Colon (tissue), 2 donors: ENCODE measurements around the gene TMUB1.

Experiments used
- FAIRE-seq: peaks from 2 replicates; lab custom pipeline; 2012; peaks lifted over from hg19 to GRCh38; lab: Jason Lieb, UNC
- donor health status: control.
- donor health status: control.

Gene TMUB1

DNA sequence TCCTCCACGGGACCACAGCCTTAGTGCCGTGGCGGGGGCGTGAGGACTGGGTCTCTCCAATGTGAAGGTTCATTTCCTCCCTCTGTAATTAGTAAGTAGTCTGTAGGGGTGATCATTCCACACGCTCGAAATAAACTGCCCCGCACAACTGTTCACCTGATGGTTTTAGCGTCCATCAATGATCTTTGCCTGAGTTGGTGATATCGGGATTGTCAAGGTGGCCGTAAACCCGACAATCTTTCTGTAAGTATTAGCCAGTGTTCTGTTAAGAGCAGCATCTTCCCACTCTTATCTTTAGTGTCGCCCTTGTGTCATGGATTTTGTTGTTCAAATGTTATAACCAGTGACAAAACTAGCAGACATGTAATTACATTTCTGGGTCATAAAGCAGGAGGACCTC, 20.7 kb upstream of the TMUB1 start:
- FAIRE-seq, result no peak

DNA sequence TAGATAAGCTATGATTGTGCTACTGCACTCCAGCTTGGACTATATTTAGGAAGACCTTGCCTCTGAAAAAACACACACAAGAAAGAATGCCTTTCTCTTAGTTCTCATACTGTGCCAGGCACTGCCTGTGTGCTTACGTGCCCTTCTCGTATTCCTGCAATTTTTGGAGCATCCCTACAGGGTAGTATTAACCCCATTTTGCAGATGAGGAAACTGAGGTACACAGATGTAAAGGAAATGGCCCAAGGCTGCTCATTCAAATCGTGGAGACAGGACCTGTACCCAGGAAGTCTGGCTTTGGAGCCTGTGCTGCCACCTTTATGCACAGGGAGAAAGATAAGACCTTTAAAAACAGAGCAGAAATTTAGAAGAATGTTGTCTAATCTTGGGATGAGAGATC, 19.7 kb upstream of the TMUB1 start:
- no peak for FAIRE-seq

DNA sequence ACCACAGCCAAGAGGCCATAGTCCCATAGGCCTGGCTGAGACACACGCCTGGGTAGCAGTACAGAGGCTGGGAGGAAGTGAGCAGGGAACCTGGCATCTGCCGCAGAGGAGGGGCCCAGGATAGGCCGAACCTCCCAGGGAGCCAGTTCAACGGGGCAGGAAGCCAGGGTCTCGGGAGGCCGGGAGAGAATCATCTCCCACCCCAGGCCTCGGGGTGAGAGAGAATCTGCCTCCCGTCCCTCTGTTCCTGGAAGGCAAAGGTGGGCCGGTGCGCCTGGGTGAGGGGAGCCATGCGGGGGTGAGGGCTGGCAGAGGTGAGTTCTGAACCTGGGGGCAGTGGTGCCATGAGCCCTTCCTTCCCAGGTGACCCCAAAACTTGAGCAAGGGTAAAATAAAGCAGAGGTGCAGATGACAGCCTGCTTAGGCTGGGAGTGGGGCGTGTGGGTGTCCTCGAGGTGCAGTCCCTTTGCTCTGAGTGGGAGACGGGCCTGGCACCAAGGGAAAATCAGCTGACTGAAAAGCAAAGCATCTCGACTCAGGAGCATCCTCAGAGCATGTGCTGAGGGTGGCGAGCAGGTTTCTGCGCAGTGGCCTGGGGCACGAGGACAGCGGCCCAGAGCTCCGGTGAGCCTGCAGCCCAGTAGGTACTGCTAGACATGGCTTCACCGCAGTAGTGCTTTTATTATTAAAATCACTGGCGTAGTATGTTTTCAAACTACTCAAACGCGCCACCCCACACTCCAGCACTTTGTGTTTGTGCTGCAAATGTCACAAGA, 18.5 kb upstream of the TMUB1 start:
- FAIRE-seq, result no peak

DNA sequence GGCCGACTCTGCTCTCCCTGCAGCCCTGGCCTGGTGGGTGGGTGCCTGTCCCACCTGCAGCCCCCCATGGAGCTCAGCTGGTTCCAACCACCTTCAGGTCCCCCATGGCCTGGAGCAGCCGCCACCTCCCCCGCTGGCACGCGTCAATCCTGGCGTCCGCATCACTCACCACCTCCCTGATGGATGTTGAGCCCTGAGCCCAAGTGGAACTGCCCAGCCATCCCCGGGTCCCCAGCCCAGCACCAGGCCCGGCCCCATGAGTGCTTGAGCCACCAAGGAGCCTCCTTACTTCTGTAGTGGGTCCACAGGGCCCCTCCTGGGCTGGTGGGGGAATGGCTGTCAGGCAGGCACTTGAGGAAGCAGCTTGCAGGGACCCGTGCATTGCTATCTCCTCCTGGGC, 17.6 kb upstream of the TMUB1 start:
- no peak for FAIRE-seq

DNA sequence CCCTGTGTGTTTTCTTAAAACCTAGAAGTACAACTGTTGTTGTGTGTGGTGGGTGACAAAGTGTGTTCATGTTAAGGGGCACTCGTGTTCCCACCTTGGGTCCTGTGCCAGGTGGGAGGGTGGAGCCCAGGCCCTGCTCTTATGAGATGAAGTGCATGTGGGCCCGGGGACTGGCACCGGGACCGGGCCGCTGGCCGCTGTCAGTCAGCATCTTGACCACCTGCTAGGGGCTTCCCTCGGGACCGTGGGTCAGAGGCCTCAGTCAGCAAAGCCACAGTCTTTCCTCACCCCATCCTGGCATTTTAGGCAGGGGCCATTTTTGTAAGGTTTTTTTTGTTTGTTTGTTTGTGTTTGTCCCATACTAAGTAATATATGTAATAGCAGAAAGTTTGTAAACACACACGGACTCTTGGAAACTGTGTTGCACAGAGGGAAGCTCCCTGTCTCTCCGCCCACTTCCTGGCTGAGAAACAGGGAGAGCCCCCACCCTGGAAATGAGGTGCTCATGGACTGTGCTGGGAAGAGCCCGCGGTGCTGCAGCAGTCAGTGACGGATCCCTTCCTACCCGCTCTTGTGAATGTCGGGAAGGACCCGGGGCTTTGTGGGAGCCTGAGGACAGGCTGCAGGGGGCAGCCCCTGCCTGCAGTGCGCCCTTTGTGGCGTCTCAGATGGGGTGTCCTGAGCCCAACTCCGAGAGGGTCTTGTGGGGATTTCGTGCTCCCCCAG, 16.4 kb upstream of the TMUB1 start:
- FAIRE-seq, result no peak

DNA sequence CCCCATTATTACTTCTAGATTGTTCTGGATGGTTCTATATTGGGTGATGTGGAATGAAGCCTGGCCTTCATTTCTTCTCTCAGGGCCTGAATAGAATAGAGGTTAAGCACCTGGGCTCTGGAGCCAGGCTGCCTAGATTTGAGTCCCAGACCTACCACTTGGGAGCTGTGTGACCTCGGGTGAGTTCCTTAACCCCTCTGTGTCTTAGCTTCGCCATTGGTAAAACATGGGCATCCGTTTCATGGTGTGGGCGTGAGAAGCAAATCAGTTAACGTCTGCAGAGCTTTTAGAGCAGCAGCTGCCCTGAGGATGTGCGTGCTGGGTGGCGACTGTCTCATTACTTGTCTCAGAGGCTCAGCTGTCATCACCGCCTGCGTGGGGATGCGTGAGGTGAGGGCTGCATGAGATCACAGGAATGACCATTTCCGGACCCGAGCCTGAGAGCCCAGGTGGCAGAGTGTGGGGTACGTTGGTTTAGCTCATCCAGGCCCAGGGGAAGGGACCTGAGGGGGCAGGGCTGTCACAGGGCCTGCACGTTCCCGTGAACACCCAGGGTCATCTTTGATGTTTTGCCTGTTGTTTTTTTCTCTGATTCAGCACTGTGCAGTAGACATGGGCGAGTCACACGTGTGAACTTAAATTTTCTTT, 12.7 kb upstream of the TMUB1 start:
- FAIRE-seq, result no peak

DNA sequence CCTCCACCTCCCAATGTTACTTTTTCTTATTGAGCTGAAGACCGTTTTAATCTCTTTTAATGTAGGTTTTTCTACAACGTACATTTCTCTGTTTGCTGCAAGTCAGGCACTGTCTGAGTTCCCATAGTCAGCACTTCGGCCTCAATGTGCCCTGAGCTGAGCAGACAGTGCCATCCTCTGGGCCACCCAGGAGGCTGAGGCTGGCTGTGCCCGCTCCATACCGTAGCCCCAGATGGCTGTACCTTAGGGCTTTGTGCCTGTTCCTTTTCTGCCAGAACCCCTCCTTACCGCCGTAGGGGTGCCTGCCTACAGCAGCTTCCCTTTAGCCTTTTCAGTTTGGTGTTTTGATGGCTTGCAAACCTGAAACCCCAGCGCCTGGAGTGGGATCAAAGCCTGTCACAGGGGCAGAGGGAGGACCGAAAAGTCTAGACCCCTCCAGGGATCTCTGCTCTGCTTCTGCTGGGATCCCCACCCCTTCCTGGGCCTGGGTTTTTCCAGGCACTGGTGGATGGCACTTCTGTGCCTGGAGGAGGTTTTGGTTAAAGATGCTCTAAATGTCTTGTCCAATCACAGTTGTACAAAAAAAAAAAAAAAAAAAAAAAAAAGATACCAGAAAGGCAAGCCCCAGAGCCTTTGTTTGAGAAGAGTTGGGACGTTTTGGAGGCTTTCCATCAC, 12.0 kb upstream of the TMUB1 start:
- no peak for FAIRE-seq

DNA sequence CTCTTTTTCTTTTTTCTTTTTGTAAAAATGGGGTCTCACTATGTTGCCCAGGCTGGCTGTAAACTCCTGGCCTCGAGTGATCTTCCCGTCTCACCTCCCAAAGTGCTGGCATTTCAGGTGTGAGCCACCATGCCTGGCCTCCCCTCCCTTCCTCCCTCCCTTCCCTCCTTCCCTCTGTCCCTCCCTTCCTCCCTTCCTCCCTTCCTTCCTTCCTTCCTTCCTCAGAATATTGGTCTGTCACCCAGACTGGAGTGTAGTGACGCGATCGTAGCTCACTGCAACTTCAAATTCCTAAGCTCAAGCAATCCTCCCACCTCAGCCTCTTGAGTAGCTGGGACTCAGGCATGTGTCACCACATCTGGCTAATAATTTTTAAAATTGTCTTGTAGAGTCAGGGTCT, 11.4 kb upstream of the TMUB1 start:
- FAIRE-seq, result no peak

DNA sequence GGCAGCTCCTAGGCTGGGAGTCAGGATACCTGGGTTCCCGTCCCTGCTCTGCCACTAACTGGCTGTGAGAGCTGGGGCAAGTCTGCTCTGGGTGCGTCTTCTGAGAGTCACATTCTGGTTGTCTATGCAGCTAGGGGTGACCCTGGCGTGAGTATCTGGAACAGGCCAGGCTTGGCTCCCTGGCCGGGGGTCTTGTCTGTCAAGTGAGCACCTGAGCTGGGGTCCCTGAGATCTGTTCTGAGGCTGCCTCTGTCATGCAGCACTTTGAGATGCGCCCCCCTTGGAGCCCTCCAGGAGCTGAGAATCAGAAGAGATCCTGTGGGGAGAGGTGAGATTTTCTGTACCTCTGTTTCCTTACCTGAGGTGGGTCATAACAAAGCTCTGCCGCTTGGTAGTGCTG, 10.5 kb upstream of the TMUB1 start:
- no peak for FAIRE-seq

DNA sequence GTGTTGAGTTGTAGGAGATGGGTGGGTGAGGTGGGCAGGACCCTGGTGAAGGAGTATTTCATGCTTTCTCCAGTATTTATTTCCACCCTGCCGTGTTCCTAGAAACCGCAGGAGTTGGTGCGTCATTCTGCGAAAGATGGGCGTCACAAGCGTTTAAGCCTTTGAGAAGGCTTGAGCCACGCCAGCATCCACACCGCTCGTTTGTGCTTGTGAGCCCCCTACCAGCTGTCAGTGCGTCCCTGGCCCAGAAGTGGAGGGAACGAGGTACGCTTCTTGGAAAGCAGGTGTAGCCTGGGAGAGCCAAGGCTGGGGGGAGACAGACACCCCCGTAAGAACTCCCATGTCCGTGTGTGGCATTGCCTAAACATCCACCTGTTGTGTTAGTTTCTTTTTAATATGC, 8.7 kb upstream of the TMUB1 start:
- no peak for FAIRE-seq

DNA sequence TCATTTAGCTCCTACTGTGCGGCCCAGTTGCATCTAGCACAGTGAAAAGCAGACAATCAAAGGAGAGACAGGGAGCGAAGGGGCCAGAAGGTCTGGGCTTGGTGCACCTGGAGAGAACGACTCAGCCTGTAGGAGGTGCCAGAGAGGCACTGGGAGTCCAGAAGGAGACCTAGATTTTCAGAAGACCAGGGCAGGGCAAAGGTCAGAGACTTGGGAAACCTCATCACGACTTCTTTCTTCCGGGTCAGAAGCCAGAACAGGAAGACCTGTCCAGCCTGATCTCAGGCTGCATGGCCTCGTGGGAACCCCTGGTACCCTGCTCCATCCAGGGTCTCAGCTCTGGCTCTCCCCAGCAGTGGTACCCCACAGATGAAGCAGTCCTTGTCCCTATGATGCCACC, 8.1 kb upstream of the TMUB1 start:
- FAIRE-seq, result no peak

DNA sequence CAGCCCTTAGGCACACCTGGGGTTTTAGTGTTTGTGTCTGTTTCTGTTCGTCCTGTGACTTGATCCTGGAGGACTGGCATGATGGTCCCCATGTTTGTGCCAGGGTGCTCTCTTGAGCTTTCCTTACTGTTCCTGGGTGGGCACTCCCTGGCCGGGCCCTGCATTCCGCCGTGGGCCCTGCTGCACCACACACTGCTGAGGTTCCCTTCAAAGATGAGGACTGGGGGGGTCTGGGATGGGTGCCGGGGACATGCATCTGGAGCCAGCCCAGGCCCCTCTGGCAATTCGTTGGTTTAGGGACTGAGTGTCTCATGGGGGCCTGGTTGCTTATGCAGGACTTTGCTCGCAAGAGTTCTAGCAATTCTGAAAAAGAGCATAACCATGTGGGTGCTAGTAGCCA, 7.7 kb upstream of the TMUB1 start:
- FAIRE-seq, result no peak

DNA sequence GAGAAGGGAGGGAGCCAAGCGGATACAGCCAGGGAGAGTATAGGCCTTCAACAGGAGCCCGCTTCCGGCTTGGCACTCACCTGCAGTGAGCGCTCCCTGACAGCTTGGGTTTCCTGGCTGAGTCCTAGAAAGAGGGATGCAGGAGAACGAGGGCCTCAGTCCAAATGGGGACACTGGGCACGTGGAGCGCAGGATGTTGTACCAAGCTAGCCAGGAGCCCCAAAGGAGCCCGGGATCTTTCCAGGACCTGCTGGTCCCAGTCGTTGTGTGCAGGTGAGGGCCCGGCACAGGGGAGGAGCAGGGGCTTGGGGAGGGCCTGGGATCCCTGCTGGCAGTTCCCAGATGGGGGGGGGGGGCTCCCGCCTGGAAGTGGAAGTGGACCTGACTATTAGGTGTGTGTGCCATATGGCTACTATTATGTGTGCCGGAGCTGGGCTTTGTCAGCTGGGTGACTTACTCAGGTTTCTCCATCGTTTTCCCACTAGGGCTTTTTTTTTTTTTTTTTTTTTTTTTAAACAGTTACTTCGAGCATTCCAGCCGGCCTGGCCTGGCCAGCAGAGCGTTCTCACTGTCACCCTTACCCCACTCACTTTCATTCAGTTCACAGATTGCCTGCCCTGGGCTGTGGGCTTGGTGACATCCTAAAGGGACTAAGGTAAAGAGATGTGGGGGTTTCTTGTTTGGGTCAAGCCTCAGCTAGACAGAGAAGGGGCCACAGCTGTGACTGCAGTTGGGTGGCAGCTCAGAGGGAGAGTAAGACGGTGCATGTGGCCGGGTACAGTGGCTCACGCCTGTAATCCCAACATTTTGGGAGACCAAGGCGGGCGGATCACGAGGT, 6.8 kb upstream of the TMUB1 start:
- FAIRE-seq, result no peak

DNA sequence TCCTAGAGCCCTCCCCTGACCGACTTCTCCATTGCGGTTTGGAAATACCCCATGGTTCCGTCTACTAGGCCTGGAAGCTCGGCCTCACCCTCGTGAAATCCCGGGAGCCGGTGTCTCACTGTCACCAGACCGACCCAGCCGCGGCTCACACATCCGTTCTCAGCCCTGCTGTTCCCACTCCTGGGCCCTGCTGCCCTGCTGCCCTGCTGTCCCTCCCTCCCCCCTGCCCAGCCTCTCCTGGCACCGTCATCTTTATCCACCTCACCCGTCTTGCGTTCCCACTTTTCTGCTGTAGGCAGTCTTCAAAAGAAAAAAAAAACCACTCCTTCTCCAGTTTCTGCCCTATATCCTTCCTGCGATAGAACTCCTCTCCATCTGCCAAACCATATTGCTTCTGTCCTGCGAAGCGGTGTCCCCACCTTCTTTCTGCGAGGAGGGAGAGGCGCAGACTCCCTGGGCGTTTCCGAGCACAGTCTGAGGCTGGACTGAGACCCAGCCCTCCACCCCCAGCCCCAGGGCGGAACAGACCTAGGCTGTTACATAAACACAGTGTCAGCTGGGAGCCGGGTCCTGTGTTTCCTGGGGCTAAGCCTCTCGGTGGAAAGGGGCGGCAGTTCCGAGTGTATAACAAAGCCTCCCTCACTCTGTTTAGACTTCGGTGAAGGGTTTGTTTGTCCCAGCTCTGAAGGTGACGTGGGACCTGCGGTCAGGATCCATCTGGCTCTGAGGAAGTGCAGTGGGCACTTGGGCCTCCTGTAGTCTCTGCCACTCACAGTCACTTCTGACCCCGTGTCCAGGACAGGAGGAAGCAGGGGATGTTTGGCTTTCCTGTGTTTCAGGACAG, 5.8 kb upstream of the TMUB1 start:
- no peak for FAIRE-seq

DNA sequence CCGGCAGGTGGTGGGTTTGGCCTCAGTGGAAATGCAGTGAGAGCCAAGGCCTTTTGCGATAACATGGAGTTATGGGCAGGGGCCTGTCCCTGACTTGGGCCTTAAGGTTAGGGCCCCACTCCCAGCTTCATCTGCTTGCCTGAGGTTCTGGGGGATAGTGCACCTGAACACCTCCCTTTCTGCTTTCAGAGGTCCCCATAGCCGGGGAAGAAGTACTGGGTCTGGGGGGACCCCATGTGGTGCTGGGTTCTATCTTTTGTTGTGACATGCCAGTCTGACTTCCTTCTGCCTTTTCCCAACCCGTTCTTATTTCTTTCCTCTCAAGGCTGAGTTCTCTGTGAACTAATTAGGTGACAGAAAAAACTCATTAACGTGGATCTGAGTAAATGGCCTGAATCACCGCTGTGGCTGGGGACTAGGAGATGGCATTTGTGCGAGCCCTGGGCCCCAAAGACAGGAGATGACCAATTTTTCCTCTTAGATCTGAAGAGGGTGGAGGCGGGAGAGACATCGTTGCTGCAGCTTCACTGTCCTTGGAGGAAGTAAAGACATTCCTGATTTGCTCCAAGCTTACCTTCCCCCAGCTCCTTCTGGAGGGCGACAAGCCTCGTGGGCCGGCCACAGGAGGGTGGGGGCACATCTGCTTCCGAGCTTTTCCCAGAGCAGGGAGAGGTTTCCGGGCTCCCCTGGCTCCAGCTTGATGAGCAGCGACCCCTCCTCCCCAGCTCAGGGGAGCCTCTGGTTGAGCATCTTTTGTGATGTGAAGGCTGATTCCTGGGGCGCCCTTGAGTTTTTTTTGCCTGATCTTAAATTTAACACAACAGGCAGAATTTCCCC, 4.9 kb upstream of the TMUB1 start:
- no peak for FAIRE-seq

DNA sequence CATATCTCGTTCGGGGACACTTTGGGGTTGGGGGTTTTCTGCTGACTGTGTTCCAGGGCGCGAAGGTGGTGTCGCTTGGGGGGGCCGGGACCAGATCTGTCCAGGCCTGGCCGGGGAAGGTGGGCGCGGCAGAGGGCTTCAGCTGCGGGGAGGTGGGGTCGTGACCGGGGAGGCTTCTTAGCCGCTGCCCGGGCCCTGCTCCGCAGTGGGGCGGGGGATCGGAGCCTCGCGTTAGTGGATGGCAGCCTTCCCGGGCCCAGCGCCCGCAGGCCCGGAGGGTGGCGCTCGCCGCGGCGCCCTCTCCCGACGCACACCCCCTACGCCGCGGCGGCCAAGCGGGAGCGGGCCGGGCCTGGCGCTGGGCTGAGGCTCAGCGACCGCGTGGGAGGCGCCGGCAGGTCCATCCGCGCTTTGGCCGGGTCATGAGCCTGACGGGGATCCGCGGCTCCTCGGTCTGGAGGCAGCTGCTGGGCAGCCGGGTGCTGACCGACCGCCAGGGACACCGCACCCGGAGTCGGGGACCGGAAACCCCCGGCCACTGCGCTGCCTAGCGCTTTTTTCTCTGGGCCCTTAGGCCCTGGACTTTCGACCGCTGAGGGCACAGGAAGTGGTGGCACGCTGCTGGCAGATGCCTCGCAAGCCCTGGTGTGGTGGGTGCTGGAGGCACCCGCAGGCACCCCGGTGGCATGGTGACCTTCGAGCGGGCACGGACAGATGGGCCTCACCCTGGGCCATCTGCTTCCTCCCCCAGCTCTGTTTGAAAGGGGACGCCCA, 4.1 kb upstream of the TMUB1 start:
- no peak for FAIRE-seq

DNA sequence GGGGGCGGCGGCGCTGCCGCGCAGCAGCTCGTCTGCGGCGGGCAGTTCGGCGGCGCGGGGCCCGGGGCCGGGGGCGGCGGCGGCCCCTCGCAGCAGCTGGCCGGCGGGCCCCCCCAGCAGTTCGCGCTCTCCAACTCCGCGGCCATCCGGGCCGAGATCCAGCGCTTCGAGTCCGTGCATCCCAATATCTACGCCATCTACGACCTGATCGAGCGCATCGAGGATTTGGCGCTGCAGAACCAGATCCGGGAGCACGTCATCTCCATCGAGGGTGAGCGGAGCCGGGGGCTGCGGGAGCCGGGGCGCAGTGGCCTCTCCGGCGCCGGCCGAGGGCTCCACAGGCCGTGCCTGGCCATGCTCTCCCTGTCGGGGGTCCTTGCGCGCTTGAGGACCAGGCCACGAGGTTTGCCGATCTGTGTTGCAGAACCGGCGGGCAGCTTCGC, 3.5 kb upstream of the TMUB1 start:
- no peak for FAIRE-seq

DNA sequence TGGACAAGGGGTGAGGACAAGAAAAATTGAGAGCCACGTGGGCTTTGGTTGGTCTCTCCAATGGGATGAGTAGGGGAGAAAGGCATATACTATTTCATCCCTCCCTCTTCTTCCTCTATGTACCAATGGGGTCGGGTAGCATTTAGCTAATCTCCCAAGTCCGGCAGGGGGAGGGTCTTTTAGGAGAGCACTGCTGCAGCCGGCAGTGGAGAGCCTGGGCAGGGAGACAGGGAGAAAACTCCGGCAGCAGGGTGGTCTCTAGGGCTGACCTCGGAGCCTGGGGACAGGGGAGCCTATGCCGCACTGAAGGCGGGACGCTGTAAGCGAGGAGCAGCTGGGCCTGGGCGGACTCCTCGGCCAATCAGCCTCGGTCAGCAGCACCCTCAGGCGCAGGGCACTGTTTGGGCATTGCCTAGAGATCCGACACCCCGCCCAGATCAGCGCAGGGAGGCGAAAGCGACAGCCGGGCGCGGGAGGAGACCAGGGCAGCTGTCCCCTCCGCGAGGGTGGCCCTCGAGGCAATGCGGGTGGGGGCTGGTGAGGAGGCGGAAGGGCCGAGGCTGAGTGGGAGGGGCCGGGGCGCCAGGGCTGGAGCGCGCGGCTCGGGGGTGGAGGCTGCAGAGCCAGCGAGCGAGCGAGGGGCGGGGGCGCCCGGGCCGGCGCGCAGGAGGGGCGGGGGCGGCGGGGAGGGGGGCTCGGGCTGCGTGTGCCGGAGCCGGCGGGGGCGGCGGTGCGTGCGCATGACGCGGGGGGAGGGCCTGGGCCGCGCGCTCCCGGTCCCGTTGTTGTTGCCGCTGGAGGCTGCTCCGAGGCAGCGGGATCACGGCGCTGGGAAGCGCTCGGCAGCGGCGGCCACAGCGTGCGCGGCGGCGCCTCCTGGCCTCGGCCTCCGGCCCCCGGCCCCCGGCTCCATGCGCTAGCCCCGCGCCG, 2.7 kb upstream of the TMUB1 start, which contains the start of gene AGAP3:
TSS of gene AGAP3 (plus strand) at position 785 of the 930 bp plus-strand sequence. CDS start 267 bp downstream, outside the sequence.
- no peak for FAIRE-seq
